HCT116 (cell line): ENCODE data around the gene SIL1.

Experiments used
- CTCF ChIP-seq, 3 experiments: fragments of 200-600 bp in 1 of 3; sonication (generic) in 1 of 3; IDR thresholded peaks in 2 of 3; conservative IDR thresholded peaks in 1 of 3; 2 replicates each; pipeline ENCODE4 v1.5.1; 2012 to 2017; ENCODE audit warnings: low read depth in 2 of 3, low read length in 2 of 3, antibody characterized with exemption in 1 of 3, borderline replicate concordance in 1 of 3, control low read depth in 1 of 3, mild to moderate bottlenecking in 1 of 3, mixed read lengths in 1 of 3, mixed run types in 1 of 3, moderate library complexity in 1 of 3; ENCODE audit not compliant: insufficient read depth in 1 of 3
- POLR2A ChIP-seq: IDR thresholded peaks from 2 replicates; pipeline ENCODE4 v1.7.0; 2011; ENCODE audit warnings: borderline replicate concordance; ENCODE audit not compliant: insufficient read depth, insufficient read length; ENCODE audit errors: extremely low read depth
- RAD21 ChIP-seq: IDR thresholded peaks from 2 replicates; pipeline ENCODE4 v1.6.1; 2012; ENCODE audit warnings: low read depth, mild to moderate bottlenecking
- SIN3A ChIP-seq: IDR thresholded peaks from 2 replicates; pipeline ENCODE4 v1.6.1; 2012; ENCODE audit warnings: low read depth
- YY1 ChIP-seq: IDR thresholded peaks from 2 replicates; pipeline ENCODE4 v1.6.1; 2011; ENCODE audit warnings: low read length, low read depth, moderate library complexity, mild to moderate bottlenecking; ENCODE audit not compliant: insufficient replicate concordance; ENCODE audit errors: extremely low read depth

GRCh38 chr5:139183502-139183901 lies 14.7 kb downstream of the SIL1 start:
- no peak for TF ChIP-seq CTCF (IDR thresholded peaks at IDR 0.05 in 2 of 3, conservative IDR thresholded peaks at IDR 0.05 in 1 of 3; ENCODE audit: borderline replicate concordance in 1 of 3, insufficient read depth in 1 of 3, low read depth in 2 of 3, low read length in 2 of 3)
- TF ChIP-seq SIN3A, result no peak
- no peak for TF ChIP-seq POLR2A
- TF ChIP-seq RAD21, result no peak
- no peak for TF ChIP-seq YY1
